Measurements from ENCODE around the gene SRM.

GRCh38 chr1:11107599-11107998, 47.8 kb upstream of the SRM start:
- TF ChIP-seq, protein P1, sequence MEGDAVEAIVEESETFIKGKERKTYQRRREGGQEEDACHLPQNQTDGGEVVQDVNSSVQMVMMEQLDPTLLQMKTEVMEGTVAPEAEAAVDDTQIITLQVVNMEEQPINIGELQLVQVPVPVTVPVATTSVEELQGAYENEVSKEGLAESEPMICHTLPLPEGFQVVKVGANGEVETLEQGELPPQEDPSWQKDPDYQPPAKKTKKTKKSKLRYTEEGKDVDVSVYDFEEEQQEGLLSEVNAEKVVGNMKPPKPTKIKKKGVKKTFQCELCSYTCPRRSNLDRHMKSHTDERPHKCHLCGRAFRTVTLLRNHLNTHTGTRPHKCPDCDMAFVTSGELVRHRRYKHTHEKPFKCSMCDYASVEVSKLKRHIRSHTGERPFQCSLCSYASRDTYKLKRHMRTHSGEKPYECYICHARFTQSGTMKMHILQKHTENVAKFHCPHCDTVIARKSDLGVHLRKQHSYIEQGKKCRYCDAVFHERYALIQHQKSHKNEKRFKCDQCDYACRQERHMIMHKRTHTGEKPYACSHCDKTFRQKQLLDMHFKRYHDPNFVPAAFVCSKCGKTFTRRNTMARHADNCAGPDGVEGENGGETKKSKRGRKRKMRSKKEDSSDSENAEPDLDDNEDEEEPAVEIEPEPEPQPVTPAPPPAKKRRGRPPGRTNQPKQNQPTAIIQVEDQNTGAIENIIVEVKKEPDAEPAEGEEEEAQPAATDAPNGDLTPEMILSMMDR (conservative IDR thresholded peaks at IDR 0.05; ENCODE audit: low read length), result no peak
- no peak for TF ChIP-seq EZH2phosphoT487 (IDR thresholded peaks at IDR 0.05; ENCODE audit: borderline replicate concordance, low read depth, low read length)

Measured in OCI-LY7 (cell line).